Progenitor cell of endocrine pancreas (in vitro differentiated cells): ENCODE results near the gene KLHDC7A. TPM values are rescaled to one million over a fixed set of nuclear protein-coding genes. Genes with fewer than 3 reads are reported as not detected.

Experiments used
- DNase-seq: peaks from one replicate; pipeline ENCODE4 v3.0.0; 2021; ENCODE audit warnings: low spot score; ENCODE audit not compliant: unreplicated experiment
- H3K27ac Mint-ChIP-seq: 2 replicates; pipeline ENCODE4 v1.8.0; 2021; ENCODE audit warnings: mild to moderate bottlenecking, moderate library complexity, mixed read lengths
- H3K27me3 Mint-ChIP-seq: 2 replicates; pipeline ENCODE4 v1.8.0; 2021; ENCODE audit warnings: mixed read lengths
- H3K36me3 Mint-ChIP-seq: 2 replicates; pipeline ENCODE4 v1.8.0; 2022; ENCODE audit warnings: mixed read lengths; ENCODE audit not compliant: insufficient read depth
- H3K4me1 Mint-ChIP-seq: 2 replicates; pipeline ENCODE4 v1.8.0; 2021; ENCODE audit warnings: low read depth, mixed read lengths
- H3K4me3 Mint-ChIP-seq: 2 replicates; pipeline ENCODE4 v1.8.0; 2021; ENCODE audit warnings: low read depth, mild to moderate bottlenecking, moderate library complexity, mixed read lengths
- H3K9me3 Mint-ChIP-seq: 2 replicates; pipeline ENCODE4 v1.8.0; 2021; ENCODE audit warnings: low read depth, mixed read lengths
- total RNA-seq: library from RNA; stranded (reverse); gene quantifications from 2 replicates; pipeline ENCODE4 v1.2.1, GENCODE V29; 2021
- TF ChIP-seq, protein P1 (sequence below): fragments of 200-600 bp; sonication (generic); IDR thresholded peaks from one replicate; pipeline ENCODE4 v1.5.0; 2021; ENCODE audit warnings: antibody characterized with exemption, mild to moderate bottlenecking; ENCODE audit not compliant: unreplicated experiment

The KLHDC7A gene
- total RNA-seq, 1 donor from 2014 or later, result 0.96 TPM

DNA sequence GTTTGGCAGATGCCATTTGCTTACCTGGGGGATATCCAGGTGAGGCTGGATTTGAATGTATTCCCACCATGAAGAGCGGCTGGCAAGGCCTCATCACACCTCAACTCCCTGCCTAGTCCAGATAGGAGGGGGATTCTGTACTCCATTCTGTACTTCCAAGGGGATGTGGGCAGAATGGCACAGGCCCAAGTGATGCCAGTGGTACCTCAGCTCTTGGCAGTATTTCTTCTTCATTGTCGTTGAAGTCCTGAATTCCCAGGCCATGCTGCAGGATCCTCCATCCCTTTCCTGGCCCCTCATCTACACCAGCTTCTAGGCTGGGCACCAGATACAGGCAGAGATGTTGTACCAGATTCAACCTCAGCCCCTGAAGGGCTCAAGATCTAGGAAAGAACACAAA is 47.9 kb downstream of the KLHDC7A start:
- no peak for DNase-seq
- Mint-ChIP-seq H3K27ac (no peak overlapping the region), H3K4me3 (no peak overlapping the region), H3K4me1 (no peaks in the 10 kb centered on the region), H3K9me3 (no peaks in the 10 kb centered on the region), H3K27me3 (peaks cover 50% of the 10 kb centered on the region), H3K36me3 (no peaks in the 10 kb centered on the region)
- TF ChIP-seq, protein P1, sequence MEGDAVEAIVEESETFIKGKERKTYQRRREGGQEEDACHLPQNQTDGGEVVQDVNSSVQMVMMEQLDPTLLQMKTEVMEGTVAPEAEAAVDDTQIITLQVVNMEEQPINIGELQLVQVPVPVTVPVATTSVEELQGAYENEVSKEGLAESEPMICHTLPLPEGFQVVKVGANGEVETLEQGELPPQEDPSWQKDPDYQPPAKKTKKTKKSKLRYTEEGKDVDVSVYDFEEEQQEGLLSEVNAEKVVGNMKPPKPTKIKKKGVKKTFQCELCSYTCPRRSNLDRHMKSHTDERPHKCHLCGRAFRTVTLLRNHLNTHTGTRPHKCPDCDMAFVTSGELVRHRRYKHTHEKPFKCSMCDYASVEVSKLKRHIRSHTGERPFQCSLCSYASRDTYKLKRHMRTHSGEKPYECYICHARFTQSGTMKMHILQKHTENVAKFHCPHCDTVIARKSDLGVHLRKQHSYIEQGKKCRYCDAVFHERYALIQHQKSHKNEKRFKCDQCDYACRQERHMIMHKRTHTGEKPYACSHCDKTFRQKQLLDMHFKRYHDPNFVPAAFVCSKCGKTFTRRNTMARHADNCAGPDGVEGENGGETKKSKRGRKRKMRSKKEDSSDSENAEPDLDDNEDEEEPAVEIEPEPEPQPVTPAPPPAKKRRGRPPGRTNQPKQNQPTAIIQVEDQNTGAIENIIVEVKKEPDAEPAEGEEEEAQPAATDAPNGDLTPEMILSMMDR, result no peak

GRCh38 chr1:18529714-18530113 is 49.0 kb downstream of the KLHDC7A start:
- no peaks in the 10 kb centered on the region for H3K4me1 Mint-ChIP-seq
- H3K4me3 Mint-ChIP-seq, result no peak overlapping the region
- no peaks in the 10 kb centered on the region for H3K36me3 Mint-ChIP-seq
- DNase-seq, result no peak
- peaks cover 53% of the 10 kb centered on the region for H3K27me3 Mint-ChIP-seq
- TF ChIP-seq, protein P1, result no peak
- no peak overlapping the region for H3K27ac Mint-ChIP-seq
- H3K9me3 Mint-ChIP-seq, result no peaks in the 10 kb centered on the region

GRCh38 chr1:18530587-18531502 is 50.1 kb downstream of the KLHDC7A start:
- H3K4me3 Mint-ChIP-seq, result no peak overlapping the region
- H3K27ac Mint-ChIP-seq, result no peak overlapping the region
- peaks cover 55% of the 10 kb centered on the region for H3K27me3 Mint-ChIP-seq
- H3K36me3 Mint-ChIP-seq, result no peaks in the 10 kb centered on the region
- H3K4me1 Mint-ChIP-seq, result peaks cover 8% of the 10 kb centered on the region
- TF ChIP-seq, protein P1, result no peak
- no peaks in the 10 kb centered on the region for H3K9me3 Mint-ChIP-seq
- DNase-seq, result no peak

DNA sequence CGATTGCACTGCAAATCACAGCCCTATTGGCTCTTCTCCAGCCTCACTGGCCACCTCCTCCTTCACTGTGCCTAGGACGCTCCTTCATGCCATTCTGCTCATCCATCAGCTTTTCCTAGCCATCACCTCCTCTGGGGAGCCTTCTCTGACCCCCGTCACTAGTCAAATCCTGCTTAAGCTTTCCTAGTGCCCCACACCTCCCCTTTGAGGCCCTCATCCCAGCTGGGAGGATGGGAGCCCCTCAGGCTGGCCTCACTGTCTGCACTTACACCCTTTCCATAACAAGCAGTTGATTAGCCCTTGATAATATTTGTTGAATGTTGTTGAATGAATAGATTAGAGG is 50.7 kb downstream of the KLHDC7A start:
- TF ChIP-seq, protein P1, result no peak
- peaks cover 10% of the 10 kb centered on the region for H3K4me1 Mint-ChIP-seq
- no peak overlapping the region for H3K27ac Mint-ChIP-seq
- no peaks in the 10 kb centered on the region for H3K36me3 Mint-ChIP-seq
- no peak for DNase-seq
- H3K9me3 Mint-ChIP-seq, result no peaks in the 10 kb centered on the region
- H3K4me3 Mint-ChIP-seq, result no peak overlapping the region
- peaks cover 60% of the 10 kb centered on the region for H3K27me3 Mint-ChIP-seq

GRCh38 chr1:18532390-18533170 is 51.9 kb downstream of the KLHDC7A start:
- Mint-ChIP-seq H3K4me3 (no peak overlapping the region), H3K36me3 (no peaks in the 10 kb centered on the region), H3K9me3 (no peaks in the 10 kb centered on the region), H3K4me1 (peaks cover 10% of the 10 kb centered on the region), H3K27me3 (peaks cover 60% of the 10 kb centered on the region), H3K27ac (no peak overlapping the region)
- TF ChIP-seq, protein P1, result no peak
- no peak for DNase-seq
